GM15510 (cell line): ENCODE data around the gene GJB2.

ENCODE experiments used
- POLR2A ChIP-seq: IDR thresholded peaks from 3 replicates; pipeline ENCODE4 v1.6.1; 2011; ENCODE audit warnings: borderline replicate concordance; ENCODE audit not compliant: insufficient read length; ENCODE audit errors: extremely low read depth

GJB2 gene

GRCh38 chr13:20192836-20193161, at the start of gene GJB2:
GJB2 (minus strand) TSS chr13:20192938; CDS start chr13:20189581, 3,357 bp downstream.
- no peak for TF ChIP-seq POLR2A

DNA sequence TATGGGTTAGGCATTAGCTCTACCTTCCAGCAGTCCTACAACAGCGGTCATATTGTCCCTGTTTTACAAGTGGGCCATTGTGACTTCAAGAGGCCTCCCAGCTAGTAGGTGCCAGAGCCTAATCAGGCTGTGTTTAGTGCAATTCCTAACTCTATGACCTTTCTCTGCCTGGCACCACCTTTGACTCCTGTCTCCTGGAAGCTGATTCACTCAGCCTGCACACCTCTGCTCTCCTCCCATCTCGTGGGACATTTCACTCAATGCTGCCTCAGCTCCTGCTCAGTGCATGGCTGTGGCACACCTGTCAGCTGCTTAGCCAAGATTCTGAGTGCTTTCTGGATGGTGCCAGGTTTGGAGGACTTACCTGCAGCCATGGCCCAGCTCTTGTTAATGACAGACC, 48.9 kb upstream of the GJB2 start:
- no peak for TF ChIP-seq POLR2A

DNA sequence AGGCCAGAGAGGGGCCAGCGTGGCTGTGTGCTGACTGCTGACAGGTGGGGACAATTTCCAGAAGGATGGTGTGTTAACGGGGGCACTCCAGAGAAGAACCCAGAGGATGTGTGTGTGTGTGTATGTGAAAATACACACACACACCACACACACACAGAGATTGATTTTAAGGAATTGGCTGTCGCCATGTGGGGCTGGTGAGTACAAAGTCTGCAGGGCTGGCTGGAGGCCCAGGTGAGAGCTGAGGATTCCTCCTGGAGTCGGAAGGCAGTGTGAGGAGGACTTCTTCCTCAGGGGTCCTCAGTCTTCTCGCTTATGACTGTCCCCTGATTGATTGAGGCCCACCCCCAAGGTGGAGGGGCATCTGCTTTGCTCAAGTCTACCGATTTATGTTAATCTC, 47.0 kb upstream of the GJB2 start:
- no peak for TF ChIP-seq POLR2A

GRCh38 chr13:20232556-20233277, 40.0 kb upstream of the GJB2 start:
- TF ChIP-seq POLR2A, result no peak

DNA sequence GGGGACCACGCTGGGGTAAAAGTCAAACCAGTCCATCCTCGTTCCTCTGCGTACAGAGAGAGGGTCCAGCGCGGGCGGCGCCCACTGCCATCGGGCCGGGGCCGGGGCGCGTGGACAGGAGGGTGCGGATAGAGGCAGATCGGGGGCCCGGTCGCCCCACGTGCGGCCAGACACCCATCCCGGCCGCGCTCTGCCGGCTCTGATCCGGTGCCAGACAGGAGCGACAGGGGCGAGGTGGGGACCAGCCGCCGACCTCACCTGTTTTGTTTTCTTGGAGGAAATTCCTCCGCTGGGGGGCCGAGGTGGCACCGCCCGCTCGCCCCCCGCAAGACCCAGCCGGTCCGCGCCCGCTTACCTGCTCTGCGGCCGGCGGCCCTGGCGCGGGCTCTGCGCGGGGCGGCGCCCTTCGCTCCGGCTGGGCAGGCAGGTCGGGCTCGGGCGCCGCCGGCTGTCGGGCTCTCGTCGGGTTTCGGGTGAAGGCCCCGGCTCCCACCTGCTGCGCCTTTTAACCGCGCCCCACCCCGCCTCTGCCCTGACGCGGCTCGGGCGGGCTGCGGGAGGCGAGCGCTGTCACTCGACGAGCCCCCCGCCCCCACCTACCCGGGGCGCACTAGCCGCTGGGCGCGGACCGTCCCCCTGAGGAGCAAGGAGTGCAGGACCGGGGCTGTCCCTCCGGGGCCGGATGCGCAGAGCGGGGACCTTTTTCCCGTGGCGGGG, 39.3 kb upstream of the GJB2 start, which contains the start of gene GJB6:
TSS of gene GJB6 (minus strand) at position 481 of the 717 bp plus-strand sequence. CDS start 8,839 bp downstream, outside the sequence.
- TF ChIP-seq POLR2A, result no peak

DNA sequence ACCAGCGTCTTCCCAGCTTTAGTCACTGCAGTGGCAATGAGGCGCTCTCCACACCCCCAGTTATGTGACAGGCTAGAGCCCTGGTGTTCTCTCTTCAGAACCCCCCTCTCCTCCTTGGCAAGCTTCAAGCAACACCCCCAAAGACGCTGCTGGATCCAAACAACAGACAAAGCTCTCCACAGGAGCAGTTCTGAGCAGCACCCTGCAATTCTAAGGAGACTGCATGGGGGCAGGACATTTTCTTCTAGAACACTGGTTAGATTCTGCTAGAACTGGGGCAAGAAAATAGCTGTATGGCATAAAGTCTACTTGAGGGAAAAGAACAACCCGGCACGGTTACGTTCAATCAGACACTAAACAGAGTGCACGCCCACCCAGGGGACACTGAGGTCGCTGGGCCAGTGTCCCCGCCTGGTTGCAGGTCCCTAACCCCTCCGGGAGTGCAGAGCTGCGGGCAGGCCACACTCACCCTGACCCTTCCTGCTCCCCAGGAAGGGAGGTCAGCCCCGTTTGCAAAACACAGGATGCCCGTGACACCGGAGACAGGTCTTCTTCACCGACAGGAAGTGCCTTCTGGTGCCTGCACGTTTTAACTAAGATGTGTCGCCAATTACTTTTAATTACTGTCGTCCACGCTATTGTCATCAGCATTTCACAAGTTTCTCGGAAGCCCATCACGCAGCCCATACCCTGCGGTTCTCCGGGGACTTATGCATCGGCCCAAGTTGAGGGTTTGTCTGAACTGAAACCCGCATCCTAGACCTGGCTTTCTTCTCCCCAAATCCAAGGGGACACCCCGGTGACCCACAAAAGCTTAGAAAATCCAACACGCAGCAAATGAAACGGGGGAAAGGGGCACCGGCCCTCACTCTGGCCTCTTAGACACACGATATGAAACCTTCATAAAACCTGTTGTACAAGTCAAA, 38.4 kb upstream of the GJB2 start:
- no peak for TF ChIP-seq POLR2A

DNA sequence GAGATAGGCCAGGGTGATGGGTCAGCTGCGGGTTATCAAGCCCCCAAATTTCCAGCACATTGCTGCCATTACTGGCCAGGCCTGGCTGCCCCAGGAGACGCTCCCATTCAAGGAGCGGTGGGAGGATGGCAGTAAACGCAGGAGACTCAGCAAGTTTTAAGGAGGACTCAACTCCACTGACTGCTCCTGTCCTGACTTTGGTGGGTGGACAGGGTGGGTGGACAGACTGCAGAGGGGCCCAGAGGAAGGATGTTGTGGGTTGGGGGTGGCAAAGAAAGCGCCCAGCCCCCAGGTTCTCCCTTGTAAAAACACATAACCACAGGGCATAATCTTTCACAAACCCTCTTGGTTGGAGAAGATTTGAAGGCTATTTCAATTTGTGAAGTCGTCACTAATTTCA, 35.0 kb upstream of the GJB2 start:
- TF ChIP-seq POLR2A, result no peak

- TF ChIP-seq POLR2A, result no peak
Measured at GRCh38 chr13:20227288-20227687, 34.5 kb upstream of the GJB2 start.

GRCh38 chr13:20222553-20222952, 29.8 kb upstream of the GJB2 start:
- no peak for TF ChIP-seq POLR2A

GRCh38 chr13:20221772-20222171, 29.0 kb upstream of the GJB2 start:
- TF ChIP-seq POLR2A, result no peak

GRCh38 chr13:20219577-20219976, 26.8 kb upstream of the GJB2 start:
- no peak for TF ChIP-seq POLR2A

DNA sequence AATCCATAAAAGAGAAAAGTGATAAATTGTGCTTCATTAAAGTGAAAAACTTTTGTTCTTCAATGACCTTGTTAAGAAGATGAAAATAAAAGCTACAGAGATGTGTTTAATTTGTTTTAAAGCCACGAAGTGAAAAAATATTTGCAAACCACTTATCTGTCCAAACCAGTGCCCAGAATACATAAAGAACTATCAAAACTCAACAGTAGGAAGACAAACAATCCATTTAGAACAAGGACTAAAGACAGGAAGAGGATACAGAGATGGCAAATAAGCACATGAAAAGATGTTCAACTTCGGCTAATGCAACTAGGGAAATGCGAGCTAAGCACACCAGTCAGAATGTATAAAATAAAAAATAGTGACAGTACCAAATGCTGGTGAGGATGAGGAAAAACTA, 24.4 kb upstream of the GJB2 start:
- TF ChIP-seq POLR2A, result no peak

GRCh38 chr13:20209948-20210347, 17.2 kb upstream of the GJB2 start:
- no peak for TF ChIP-seq POLR2A

DNA sequence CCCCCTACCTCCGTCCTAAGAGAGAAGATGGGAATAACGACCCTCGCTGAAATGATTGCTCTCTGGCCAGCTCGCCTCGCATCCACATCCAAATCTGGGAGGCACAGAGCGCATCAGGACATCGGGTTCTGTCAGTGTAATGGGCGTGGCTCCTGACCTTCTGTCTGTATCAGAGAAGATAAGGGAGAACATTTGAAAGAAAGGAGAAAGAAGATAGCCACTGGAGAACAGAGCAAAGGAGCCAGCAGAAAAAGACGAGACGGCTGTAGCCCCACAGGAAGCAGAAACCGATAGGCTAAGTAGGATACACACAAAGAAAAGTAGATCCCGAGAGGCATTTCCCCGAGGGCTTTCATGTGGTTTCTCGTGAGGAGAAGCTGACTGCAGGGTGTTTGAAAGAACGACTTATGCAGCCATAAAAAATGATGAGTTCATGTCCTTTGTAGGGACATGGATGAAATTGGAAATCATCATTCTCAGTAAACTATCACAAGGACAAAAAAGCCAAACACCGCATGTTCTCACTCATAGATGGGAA, 14.0 kb upstream of the GJB2 start:
- TF ChIP-seq POLR2A, result no peak
